ENCODE results near the gene ATAD1.

DNA sequence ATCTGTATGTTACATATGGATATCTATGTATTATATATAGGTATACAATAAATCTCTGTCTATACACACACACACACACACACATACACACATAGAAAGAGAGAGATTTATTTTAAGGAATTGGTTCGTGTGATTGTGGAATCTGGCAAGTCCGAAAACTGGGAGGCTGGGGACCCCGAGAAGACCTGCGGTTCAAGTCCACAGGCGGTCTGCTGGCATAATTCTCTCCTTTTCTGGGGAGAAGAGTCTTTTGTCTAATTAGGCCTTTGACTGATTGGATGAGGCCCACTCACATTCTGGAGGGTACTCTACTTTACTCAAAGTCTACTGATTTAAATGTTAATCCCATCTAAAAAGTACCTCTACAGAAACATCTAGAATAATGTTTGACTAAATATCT lies 93.2 kb downstream of the ATAD1 start:
- no peak for TF ChIP-seq TCF12 (IDR thresholded peaks at IDR 0.05; ENCODE audit: low read depth)
- TF ChIP-seq TAF1 (IDR thresholded peaks at IDR 0.05; ENCODE audit: low read depth) = no peak
- TF ChIP-seq FOXM1 (IDR thresholded peaks at IDR 0.05; ENCODE audit: borderline replicate concordance, low read depth) = no peak
- TF ChIP-seq EGR1 (IDR thresholded peaks at IDR 0.05) = no peak
- TF ChIP-seq, protein P1, sequence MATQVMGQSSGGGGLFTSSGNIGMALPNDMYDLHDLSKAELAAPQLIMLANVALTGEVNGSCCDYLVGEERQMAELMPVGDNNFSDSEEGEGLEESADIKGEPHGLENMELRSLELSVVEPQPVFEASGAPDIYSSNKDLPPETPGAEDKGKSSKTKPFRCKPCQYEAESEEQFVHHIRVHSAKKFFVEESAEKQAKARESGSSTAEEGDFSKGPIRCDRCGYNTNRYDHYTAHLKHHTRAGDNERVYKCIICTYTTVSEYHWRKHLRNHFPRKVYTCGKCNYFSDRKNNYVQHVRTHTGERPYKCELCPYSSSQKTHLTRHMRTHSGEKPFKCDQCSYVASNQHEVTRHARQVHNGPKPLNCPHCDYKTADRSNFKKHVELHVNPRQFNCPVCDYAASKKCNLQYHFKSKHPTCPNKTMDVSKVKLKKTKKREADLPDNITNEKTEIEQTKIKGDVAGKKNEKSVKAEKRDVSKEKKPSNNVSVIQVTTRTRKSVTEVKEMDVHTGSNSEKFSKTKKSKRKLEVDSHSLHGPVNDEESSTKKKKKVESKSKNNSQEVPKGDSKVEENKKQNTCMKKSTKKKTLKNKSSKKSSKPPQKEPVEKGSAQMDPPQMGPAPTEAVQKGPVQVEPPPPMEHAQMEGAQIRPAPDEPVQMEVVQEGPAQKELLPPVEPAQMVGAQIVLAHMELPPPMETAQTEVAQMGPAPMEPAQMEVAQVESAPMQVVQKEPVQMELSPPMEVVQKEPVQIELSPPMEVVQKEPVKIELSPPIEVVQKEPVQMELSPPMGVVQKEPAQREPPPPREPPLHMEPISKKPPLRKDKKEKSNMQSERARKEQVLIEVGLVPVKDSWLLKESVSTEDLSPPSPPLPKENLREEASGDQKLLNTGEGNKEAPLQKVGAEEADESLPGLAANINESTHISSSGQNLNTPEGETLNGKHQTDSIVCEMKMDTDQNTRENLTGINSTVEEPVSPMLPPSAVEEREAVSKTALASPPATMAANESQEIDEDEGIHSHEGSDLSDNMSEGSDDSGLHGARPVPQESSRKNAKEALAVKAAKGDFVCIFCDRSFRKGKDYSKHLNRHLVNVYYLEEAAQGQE (IDR thresholded peaks at IDR 0.05; ENCODE audit: low read depth) = no peak

All from Ishikawa (cell line).